GM21576 (cell line): Measurements from ENCODE around the gene PGAM1.
"Not testable (repeated sequence)": the region's sequence is repeated elsewhere in the genome, so short reads cannot be mapped to it uniquely, and the experiment has no call there.

Experiments
- ATAC-seq: cut with Tn5 transposase; IDR thresholded peaks from one replicate; pipeline ENCODE4 v1.9.1; 2021; ENCODE audit warnings: mild to moderate bottlenecking, moderate library complexity; ENCODE audit not compliant: unreplicated experiment

Gene PGAM1

GRCh38 chr10:97454330-97455036 lies 28.5 kb downstream of the PGAM1 start:
- no peak for ATAC-seq

GRCh38 chr10:97456034-97456685 lies 30.2 kb downstream of the PGAM1 start:
- no peak for ATAC-seq

- ATAC-seq = no peak
Measured at GRCh38 chr10:97456686-97457065, 30.7 kb downstream of the PGAM1 start.

GRCh38 chr10:97459111-97459510 lies 33.1 kb downstream of the PGAM1 start:
- ATAC-seq = no peak

- ATAC-seq = no peak
Measured at GRCh38 chr10:97459933-97460332, 33.9 kb downstream of the PGAM1 start.

- ATAC-seq = no peak
Measured at GRCh38 chr10:97462309-97462708, 36.3 kb downstream of the PGAM1 start.

- ATAC-seq = no peak
Measured at GRCh38 chr10:97463363-97464132, 37.6 kb downstream of the PGAM1 start.

GRCh38 chr10:97464226-97464625 lies 38.2 kb downstream of the PGAM1 start:
- no peak for ATAC-seq

- ATAC-seq = no peak
Measured at GRCh38 chr10:97465982-97466381, 40.0 kb downstream of the PGAM1 start.

- ATAC-seq = no peak
Measured at GRCh38 chr10:97466755-97467154, 40.8 kb downstream of the PGAM1 start.

- no peak for ATAC-seq
Measured at GRCh38 chr10:97468162-97468561, 42.2 kb downstream of the PGAM1 start.

GRCh38 chr10:97468781-97469180 lies 42.8 kb downstream of the PGAM1 start:
- not testable (repeated sequence) for ATAC-seq

- ATAC-seq = no peak
Measured at GRCh38 chr10:97474918-97475317, 48.9 kb downstream of the PGAM1 start.

- no peak for ATAC-seq
Measured at GRCh38 chr10:97475936-97476594, 50.1 kb downstream of the PGAM1 start.

GRCh38 chr10:97479410-97479809 lies 53.4 kb downstream of the PGAM1 start:
- ATAC-seq = not testable (repeated sequence)

GRCh38 chr10:97479939-97480338 lies 53.9 kb downstream of the PGAM1 start:
- no peak for ATAC-seq

GRCh38 chr10:97481071-97481470 lies 55.1 kb downstream of the PGAM1 start:
- no peak for ATAC-seq

GRCh38 chr10:97482381-97482780 lies 56.4 kb downstream of the PGAM1 start:
- no peak for ATAC-seq
